Hematopoietic multipotent progenitor cell treated with erythropoietin and hydrocortisone succinate and interleukin-3 and kit ligand, for 6 days (in vitro differentiated cells): Measurements from ENCODE around the gene PYY.
"Not testable (repeated sequence)": the region's sequence is repeated elsewhere in the genome, so short reads cannot be mapped to it uniquely, and the experiment has no call there.

ENCODE experiments used
- DNase-seq: peaks from one replicate; pipeline ENCODE4 v3.0.0-alpha.2; 2015

PYY gene

DNA sequence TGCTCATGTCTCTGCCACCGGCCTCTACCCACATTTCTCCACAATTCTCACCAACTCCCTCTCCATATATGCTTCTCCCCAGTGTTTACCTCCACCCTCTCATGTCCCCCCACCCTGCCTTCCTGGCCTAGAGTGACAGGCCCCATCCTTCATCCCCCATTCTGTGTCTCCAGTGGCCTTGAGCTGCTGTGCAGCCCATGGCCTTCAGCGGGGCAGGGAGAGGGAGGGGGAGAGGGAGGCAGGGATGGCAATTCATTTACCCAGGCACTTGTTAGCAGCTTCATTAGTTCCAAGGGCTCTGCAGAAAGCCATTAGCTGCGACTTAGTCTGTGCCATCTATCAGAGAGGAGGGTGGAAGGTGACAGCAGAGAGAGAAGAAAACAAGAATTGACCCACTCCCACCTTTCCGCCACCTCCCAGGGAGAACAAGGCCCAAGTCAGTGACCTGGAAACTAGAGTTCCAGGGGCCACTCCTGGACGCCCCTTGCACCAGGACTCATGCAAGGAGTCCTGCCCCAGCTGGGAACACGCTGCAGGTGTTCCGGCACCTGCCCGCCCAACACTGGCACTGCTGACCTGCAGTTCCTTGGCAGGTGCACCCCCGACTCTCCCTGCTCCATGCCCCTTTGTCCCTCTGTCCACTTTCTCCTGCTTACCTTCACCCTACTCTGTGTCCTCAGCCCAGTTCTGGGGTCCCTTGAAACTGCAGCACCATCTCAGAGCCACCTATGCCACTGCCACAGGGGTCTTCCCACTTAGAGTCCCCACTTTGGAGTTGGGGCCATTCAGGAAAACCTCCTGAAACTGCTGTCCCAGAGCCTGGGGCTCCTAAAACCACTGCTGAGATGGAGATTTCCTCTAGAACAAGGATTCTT lies 23.5 kb upstream of the PYY start:
- DNase-seq = no peak

DNA sequence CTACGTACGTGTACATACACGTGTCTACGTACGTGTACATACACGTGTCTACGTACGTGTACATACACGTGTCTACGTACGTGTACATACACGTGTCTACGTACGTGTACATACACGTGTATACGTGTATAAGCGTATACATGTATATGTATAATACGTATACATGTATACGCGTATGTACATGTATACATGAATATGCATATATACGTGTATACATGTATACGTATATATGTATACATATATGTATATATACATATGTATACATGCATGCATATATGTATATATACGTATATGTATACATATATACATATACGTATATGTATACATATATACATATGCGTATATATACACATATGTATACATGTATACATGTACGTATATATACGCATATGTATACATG lies 22.2 kb upstream of the PYY start:
- no peak for DNase-seq

DNA sequence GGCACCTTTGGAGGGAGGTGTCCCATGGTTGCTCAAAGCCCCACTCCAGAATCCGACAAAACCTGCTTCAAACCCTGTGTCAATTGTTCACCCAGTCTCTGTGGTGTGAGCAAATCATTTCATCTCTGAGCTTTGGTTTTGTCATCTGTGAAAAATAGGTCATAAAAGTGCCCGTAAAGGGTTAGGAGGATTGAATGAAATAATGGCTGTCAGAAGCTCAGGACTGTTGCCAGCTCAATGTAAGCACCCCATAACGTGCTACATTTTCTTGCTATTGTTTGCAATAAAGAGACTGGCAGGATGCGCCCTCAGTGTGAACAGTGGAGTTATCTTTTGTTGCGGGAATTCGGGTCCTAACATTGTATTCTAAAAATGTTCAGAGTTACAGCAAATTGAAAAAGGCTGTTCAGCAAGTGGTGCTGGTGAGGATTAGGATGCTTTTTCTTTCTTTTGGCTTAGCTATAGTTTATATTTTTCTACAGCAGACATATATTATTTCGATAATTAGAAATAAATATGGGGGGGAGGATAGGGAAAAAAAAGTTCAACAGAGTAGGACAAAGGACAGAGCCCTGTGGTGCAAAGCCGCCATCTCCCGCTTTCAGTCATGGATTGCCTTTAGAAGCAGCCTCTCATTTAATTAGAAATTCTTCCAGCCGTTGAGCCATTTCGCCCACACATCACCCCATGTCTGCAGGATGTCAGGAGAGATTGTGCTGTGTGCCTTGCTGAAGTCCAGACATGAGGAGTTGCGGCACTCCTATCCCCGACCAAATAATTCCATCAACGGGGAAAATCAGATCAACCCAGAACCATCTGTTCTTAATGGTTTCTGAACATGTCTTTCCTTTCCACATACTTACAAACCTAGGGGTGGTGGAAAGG lies 20.9 kb upstream of the PYY start:
- DNase-seq = no peak

DNA sequence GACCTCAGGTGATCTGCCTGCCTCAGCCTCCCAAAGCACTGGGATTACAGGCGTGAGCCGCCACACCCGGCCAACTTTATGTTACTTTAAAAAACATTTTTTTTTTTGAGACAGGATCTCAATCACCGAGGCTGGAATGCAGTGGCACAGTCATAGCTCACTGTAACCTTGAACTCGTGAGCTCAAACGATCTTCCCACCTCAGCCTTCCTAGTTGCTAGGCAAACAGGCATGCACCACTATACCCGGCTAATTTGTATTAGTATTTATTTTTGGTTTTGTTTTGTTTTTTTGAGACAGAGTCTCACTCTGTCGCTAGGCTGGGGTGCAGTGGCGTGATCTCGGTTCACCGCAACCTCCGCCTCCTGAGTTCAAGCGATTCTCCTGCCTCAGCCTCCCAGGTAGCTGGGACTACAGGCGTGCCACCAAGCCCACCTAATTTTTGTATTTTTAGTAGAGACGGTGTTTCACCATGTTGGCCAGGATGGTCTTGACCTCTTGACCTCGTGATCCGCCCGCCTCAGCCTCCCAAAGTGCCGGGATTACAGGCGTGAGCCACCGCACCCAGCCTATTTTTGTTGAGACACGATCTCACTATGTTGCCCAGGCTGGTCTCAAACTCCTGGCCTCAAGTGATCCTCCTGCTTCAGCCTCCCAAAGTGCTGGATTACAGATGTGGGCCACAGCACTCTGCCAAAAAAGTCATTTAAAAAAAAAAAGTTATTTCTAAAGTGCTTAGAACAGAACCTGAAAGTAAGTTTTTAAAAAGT lies 18.9 kb upstream of the PYY start:
- DNase-seq = not testable (repeated sequence)

DNA sequence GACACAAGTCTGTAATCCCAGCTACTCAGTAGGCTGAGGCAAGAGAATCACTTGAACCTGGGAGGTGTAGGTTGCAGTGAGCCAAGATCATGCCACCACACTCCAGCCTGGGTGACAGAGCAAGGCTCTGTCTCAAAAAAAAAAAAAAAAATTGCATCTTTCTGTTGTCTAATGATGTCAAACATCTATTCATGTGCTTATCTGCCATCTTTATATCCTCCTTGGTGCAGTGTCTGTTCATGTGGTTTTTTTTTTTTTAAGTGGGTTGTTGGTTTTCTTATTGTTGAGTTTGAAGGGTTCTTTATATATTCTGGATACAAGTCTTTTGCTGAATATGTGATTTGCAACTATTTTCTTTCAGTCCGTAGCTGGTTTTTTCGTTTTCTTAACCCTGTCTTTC lies 17.7 kb upstream of the PYY start:
- not testable (repeated sequence) for DNase-seq

DNA sequence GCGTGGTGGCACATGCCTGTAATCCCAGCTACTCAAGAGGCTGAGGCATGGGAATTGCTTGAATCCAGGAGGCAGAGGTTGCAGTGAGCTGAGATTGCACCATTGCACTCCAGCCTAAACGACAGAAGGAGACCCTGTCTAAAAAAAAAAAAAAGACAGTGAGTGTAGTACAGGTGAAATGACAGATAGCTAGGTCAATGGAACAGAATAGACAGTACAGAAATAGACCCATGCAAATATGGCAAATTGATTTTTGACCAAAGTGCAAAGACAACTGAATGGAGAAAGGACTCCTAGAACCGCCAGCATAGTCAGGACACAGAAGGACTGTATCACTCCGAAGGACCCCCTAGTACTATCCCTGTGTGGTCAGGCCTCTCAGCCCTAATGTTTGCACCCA lies 16.6 kb upstream of the PYY start:
- no peak for DNase-seq

DNA sequence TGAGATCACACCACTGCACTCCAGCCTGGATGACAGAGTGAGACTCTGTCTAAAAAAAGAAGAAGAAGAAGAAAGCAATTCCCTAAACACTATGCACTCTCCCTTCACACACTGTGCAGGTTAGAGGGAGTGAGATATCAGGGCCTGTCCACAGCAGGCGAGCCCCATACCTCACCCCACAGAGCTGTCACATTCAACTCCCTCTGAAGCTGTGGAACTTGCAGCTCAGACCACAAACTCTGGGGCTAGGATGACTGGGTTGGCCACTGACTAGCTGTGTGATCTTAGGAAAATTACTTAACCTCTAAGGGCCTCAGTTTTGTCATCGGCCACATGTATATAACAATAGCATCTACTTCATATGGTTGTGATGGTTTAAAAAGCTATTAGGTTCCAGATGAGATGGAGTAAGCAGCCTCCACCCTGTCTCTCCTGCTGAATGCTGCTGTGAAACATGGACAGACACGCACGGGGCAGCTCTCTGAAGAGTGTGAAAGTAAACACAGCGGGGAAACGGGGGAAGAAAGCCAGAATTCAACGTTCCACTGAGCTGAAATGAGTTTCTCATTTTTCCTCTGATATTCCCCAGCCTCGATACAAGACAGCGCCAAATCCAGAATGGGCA lies 13.6 kb upstream of the PYY start:
- DNase-seq = no peak

DNA sequence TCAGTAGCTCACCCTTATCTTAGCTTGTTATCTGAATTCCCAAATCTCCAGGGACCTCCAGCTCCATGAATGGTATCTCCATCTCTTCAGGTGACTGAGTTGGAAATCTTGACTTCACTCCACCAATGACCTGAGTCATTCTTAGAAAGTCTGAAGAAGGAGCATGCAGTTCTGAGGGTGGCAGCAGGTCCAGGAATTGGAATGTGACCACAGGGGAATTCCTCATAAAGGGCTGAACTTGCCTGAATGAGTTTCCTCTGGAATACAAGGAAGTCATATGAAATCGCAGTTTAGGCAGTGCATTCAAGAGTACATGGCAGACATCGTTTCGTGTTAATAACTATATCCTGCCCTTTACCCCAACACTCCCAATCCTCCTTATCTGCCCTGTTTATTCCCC lies 12.5 kb upstream of the PYY start:
- DNase-seq = no peak

DNA sequence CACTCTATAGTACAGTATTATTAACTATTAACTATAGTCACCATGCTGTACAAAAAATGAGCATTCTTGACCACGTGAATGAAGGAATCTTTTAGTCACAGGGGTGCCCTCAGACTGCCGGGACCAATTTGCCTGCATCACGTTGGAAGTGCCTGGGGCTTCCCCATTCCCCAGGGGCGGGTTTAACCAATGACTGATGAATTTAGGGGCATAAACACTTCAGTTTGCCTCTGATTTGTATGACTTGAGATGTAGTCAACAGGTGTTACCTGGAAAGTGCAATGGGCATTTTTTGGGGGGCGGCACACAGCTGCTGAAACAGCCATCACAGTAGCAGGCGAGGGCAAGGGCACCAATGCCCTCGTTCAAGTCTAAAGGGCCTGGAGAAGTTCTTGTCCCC lies 8.7 kb upstream of the PYY start:
- no peak for DNase-seq

DNA sequence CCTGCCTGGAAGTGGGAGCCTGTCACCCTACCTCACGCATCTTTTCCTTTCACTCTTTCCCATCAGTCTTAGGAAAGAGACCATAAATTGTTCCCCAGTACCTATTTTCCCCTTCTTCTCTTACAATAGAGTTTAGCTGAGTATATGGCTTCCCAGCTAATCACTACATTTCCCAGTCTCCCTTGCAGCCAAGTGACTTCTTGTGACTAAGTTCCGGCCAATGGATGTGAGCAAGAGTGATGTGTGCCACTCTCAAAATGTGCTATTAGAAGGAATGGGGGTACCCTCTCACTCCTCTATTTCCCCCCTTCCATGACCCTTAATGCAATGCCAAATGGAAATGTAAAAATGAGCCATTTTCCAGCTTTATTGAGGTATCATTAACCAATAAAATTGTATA lies 8.2 kb upstream of the PYY start:
- no peak for DNase-seq

DNA sequence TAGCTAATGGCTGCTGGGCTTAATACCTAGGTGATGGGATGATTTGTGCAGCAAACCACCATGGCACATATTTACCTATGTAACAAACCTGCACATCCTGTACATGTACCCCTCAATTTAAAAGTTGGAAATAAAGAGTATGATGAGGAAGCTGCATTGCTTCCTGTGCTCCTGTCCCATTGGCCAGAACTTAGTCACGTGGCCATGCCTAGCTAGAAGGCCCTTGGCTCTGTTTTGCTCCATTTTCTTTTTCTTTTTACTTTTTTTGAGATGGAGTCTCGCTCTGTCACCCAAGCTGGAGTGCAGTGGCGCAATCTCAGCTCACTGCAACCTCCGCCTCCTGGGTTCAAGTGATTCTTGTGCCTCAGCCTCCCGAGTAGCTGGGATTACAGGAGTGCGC lies 7.6 kb upstream of the PYY start:
- not testable (repeated sequence) for DNase-seq

DNA sequence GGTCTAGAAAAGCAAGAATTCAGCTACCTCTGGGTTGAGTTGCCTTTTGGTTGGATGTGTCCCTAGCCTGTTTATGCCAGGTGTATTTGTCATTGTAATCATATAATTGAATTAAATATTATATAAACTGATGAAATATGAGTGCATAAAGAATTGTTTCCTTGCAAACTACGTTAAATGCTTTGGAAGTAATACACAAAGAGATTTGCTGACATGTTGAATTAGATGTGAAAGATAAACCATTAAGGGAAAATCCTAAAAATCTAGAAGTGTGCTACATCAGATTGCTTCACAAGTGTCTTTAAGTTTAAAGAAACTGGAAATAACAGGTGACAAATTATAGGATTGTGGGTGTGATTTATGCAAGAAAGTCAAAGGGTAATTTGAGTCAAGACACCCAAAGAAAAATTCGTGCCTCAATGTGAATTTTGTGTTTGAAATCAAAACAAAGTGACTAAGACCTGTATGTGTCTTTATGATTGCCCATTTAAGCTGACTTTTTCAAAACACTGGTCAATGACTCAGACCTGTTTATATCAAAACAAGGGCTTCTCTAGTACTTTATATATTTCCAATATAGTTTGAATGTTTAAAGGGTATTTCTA lies 5.1 kb upstream of the PYY start:
- DNase-seq = no peak

DNA sequence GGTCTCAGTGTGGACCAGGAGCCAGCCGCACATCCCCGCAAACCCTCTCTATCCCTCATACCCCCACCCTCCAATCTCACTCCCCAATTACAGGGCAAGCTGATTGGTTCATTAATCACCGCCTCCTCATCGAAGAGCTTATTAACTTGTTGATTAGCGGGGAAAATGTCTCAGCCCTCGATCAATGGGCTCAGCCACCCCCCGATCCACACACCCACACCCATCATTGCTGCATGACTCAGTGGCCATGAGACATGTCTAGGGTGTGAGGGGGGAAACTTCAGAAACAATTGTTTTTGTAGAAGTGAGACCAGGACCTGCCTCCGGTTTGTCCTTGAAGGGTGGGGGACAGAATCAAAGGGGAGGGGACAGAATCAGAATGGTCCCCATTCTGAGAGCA lies 2.5 kb upstream of the PYY start:
- no peak for DNase-seq

DNA sequence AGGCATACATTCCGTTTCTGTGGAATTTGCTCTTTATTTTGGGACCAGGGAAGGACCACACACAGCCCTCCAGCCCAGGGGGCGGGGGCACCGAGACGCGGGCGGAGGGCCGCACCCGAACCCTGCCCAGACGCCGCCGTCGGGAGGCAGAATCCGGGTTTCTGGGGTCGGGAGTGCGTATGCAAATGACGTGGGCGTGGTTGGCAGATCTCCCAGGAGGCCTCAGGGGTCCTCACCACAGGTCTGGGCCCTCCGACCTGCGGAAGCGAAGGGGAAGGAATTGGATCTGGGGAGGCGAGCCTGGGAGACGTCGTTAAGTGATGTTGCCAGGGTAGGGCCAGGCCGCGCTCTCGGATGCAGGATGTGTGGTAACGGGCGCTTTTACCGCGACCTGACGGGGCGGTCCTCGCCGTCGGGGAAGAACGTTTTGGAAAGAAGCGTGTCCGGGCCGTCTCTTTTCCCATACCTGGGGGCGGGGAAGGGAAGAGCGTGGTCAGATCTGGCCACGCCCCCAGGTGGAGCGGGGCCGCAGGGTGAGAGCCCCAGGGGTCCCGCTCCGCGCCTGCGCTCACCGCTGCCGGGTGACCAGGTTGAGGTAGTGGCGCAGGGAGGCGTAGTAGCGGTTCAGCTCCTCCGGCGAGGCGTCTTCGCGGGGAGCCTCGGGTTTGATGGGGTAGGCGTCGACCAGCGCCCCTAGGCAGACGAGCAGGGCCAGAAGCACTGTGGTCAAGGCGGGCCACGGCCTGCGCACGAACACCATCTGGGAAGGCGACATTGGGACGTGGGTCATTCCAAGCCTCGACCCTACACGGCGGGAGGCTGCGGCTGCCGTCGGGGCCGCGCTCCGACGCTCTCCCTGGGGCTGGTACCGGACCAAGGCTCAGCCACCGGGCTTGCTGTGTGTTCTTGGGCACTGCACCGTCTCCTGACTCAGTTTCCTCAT lies 745 bp downstream of the PYY start:
- no peak for DNase-seq

DNA sequence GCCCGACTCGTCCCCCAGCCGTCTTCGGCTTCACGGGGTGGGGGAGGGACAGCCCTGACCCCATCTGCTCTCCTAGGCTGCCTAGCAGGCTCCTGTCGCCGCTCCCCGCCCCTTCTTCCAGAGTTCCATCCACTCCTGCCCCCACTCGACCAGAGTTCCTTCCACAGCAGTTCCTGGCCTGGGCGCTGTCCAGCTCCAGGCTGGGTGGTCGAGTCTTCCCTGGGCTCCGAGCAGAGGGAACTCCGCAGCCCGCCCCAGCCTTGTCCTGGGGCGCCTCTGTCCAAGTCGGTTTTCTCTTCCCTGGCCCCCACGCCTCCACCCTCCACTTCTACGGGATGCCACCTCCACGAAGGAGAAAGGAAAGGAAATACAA lies 1.4 kb downstream of the PYY start:
- DNase-seq = no peak

DNA sequence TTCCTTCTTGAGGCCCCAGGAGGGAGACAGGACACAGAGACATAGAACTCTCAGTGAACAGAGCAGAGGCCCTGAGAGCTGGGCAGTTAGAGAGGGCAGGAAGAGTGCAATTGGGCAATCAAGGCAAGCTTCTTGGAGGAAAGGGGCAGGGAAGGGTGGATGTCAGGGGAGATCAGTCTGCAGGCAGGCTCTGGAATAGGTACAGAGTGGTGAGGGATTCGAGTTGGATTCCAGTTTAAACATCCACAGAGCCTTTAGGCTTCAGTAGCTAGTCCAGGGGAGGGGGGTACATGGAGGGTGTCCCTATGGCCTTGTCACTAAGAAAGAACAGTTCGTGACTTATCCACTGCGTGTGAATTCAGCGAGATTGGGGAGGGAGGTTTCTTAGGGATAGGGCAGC lies 2.0 kb downstream of the PYY start:
- no peak for DNase-seq

DNA sequence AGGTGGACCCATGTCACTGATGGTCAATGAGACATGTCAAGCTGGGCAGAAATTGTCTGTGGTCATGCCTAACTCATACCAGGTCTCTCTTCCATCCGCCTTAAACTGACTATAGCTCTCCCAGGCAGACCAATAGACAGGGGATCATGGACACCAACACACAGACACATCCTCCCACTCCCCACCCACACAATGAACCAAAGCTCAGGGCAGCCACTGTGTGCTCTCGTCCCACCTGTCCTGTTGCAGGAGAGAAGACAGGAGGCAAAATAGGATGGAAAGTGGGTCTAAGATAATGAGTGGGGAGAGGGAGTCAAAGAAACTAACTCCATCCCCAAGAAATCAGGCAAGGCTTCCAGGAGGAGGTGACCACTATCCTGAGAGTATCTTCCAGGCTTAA lies 3.2 kb downstream of the PYY start:
- DNase-seq = no peak

DNA sequence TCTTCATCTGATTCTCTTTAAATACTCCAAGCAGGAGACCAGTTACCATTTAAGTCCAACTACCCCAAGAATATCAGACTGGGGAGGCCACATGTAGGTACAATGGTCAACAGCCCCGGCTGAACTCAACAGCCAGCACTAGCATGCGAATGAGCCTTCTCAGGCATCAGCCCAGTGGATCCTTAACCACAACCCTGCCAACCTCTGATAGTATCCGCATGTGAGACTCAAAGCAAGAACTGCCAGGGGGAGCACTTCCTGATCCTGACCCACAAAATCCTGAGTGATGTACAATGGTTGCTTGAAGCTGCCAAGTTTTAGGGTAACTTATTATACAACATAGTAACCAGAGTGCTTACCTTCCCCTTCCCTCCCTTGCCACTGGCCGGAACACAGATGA lies 4.0 kb downstream of the PYY start:
- DNase-seq = peak; percentile 68

DNA sequence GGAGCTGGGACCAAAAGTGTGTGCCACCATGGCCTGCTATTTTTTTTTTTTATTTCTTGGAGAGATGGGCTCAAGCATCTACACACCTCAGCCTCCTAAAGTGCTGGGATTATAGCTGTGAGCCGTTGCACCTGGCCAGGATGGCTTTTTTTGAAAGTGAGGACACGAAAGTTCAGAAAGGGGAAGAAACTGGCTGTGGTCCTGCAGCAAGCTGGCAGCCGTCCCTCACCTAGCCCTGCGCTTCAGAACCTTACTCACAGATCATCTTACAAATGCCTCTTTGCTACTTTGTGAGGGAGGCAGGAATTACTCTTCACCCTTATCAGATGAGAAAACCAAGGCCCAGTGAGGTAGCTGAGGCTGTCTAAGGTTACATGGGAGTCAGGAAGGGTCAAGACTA lies 7.0 kb downstream of the PYY start:
- DNase-seq = no peak

DNA sequence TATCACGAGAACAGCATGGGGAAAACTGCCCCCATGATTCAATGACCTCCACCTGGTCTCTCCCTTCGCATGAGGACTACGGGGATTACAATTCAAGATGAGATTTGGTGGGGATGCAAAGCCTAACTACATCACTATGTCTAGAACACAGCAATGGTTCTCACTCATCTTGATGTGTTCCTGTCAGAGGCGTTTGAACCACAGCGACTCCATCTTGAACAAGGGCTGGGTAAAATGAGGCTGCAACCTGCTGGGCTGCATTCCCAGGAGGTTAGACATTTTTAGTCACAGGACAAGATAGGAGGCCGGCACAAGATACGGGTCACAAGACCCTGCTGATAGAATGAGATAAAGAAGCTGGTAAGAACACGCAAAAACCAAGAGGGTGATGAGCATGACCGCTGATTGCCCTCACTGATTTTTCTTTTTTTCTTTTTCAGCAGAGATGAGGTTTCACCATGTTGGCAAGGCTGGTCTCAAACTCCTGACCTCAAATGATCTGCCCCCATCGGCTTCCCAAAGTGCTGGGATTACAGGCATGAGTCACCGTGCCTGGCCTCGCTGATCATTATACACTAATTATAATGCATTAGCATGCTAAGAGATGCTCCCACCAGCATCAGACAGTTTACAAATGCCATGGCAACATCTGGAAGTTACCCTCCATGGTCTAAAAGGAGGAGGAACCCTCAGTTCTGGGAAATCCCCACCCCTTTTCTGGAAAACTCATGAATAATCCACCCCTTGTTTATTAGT lies 8.5 kb downstream of the PYY start:
- no peak for DNase-seq
